Epithelial cell of esophagus (primary cell): ENCODE data around the gene DNAJC6.

ENCODE experiments used
- DNase-seq: peaks from one replicate; pipeline ENCODE4 v3.0.0; 2010; ENCODE audit warnings: low read depth
- H3K4me3 ChIP-seq: 2 replicates; pipeline ENCODE4 v1.5.1; 2011; ENCODE audit warnings: mild to moderate bottlenecking, low read length, control low read depth
- TF ChIP-seq, protein P1 (sequence below): IDR thresholded peaks from 2 replicates; pipeline ENCODE4 v1.5.1; 2011; ENCODE audit warnings: low read depth, mild to moderate bottlenecking, low read length, control low read depth, inconsistent platforms; ENCODE audit not compliant: insufficient read depth; ENCODE audit errors: missing control alignments

The DNAJC6 gene

DNA sequence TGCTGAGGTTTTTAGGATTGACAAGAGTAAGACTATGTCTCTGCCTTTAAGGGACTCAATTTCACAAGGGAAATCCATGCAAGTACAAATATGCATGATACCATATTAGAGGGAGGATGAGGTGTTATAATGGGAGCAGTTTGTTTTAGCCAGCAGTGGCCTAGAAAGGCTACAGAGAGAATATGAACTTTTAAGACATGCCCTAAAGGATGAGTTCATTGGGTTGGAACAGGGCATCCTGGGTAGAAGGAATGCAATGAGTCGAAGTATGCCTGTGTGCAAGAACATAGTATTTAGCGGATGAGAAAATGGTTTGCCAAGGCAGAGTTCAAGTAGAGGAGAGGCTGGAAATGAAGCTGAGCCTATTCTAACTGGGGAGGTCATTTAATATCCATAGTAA lies 78.5 kb downstream of the DNAJC6 start:
- DNase-seq: no peak
- H3K4me3 ChIP-seq: no peak overlapping the region
- TF ChIP-seq, protein P1, sequence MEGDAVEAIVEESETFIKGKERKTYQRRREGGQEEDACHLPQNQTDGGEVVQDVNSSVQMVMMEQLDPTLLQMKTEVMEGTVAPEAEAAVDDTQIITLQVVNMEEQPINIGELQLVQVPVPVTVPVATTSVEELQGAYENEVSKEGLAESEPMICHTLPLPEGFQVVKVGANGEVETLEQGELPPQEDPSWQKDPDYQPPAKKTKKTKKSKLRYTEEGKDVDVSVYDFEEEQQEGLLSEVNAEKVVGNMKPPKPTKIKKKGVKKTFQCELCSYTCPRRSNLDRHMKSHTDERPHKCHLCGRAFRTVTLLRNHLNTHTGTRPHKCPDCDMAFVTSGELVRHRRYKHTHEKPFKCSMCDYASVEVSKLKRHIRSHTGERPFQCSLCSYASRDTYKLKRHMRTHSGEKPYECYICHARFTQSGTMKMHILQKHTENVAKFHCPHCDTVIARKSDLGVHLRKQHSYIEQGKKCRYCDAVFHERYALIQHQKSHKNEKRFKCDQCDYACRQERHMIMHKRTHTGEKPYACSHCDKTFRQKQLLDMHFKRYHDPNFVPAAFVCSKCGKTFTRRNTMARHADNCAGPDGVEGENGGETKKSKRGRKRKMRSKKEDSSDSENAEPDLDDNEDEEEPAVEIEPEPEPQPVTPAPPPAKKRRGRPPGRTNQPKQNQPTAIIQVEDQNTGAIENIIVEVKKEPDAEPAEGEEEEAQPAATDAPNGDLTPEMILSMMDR: no peak

DNA sequence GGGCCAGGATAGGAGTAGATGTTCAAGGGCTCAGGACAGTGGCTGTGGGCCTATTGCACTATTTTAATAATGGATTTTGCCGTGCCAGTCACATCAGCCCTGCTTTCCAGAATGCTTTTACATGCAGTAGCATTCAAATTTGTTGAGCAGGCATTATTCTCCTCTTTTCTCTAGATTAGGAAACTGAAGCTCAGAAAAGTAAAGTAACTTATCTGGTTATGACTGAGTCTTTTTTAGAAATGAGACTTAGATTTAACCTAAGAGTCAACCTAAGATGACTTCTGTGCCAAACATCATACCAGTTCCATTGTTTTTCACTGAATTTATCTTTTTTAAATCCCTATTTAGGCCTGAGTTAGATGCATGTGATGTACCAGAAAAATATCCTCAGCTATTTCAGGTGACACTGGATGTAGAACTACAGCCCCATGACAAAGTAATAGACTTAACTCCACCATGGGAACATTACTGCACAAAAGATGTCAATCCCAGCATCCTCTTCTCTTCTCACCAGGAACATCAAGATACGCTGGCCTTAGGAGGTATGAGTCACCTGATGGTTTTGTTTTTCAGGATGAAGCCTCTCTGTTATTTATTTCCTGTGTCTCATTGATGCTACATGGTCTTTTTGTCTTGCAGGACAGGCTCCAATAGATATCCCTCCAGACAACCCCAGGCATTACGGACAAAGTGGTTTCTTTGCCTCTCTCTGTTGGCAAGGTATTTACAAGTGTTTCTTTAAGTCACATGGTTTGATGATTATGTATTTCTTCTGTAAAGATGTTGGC lies 79.8 kb downstream of the DNAJC6 start:
- no peak overlapping the region for H3K4me3 ChIP-seq
- peak; percentile 46 for DNase-seq
- TF ChIP-seq, protein P1: no peak

DNA sequence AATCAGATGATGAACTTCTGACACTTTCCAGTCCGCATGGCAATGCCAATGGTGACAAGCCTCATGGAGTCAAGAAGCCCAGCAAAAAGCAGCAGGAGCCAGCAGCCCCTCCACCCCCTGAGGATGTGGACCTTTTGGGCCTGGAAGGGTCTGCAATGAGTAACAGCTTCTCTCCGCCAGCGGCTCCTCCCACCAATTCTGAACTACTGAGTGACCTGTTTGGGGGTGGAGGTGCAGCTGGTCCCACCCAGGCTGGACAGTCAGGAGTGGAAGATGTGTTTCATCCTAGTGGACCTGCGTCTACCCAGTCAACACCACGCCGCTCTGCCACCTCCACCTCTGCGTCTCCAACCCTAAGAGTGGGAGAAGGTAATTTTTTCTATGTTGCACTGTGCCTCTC lies 83.2 kb downstream of the DNAJC6 start:
- no peak for DNase-seq
- no peak overlapping the region for H3K4me3 ChIP-seq
- TF ChIP-seq, protein P1: no peak

DNA sequence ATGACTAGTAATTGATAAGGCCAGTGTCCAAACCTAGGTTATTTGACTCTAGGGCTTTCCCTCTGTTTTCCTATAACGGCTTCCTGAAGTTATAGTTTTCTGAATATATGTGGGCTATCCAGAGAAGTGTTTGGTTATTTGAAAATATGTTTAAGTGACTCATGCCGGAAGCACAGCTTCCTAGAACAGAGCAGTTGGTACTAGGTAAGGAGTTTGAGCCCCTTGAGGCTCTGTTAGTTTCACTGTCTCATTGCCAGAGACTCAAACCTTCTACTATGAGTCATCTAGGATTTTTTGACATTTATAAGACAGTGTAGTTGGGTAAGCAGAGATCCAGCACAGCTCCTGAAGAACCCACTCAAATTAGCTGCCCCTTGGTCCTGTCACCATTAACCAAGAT lies 84.0 kb downstream of the DNAJC6 start:
- TF ChIP-seq, protein P1: no peak
- DNase-seq: peak; percentile 71
- no peak overlapping the region for H3K4me3 ChIP-seq

DNA sequence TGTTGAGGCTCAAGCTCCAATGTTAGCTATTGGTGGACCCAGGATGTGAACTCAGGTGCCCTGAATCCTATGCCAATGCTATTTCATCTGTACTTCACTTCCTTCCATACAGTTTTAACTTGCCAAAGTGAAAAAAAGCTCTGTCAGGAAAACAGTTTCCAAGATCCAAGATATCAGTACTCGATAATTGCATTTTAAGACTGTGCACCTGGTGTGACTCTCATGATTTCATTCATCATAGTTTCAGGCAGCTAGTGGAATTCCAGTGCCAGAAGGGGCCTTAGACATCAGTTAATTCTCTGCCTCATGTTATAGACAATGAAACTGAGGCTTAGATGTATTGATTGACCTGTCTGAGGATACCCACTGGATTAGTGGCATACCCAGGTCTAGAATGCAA lies 84.6 kb downstream of the DNAJC6 start:
- no peak for DNase-seq
- TF ChIP-seq, protein P1: no peak
- no peak overlapping the region for H3K4me3 ChIP-seq

DNA sequence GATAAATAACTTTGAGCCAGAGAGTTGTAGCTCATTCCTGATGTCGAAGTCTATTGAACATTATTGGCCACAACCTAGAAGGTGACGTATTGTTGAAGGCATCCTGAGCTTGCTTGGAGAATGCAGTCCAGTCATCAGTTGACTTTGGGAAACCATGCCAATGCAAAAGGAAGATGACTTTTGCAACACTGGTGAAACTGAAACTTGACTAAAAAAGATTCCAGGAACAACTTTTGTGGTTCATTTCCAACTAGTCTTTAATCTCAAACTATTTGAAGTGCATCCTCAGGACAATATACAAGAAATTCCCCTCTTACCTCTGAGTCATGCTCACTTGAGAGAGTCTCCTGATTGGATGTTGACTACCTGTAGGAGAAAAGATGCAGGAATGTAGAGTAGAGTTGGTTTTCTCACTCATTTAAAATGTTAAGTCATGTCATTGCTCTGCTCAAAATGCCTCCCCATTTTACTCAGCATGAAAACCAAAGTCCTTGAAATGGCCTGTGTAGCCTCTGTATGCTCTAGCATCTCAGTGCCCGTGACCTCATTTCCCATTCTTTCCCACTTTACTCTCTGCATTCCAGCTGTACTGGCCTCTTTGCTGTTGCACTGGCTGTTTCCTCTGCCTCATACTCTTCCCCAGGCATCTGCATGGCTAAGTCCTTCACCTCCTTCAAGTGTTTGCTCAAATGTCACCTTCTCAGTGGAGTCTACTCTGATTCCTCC lies 86.7 kb downstream of the DNAJC6 start:
- DNase-seq: peak; percentile 44

More for the DNA sequence above, 86.7 kb downstream of the DNAJC6 start:
- TF ChIP-seq, protein P1: no peak
- no peak overlapping the region for H3K4me3 ChIP-seq
